Limb (tissue), 2 donors: Measurements from ENCODE around the gene SERPINB13.
"Not testable (repeated sequence)": the region's sequence is repeated elsewhere in the genome, so short reads cannot be mapped to it uniquely, and the experiment has no call there.

Source experiments
- DNase-seq, 2 donors: peaks; one replicate each; pipeline ENCODE4 v3.0.0-alpha.2; 2016; ENCODE audit errors: extremely low spot score in 2 of 2

Gene SERPINB13

DNA sequence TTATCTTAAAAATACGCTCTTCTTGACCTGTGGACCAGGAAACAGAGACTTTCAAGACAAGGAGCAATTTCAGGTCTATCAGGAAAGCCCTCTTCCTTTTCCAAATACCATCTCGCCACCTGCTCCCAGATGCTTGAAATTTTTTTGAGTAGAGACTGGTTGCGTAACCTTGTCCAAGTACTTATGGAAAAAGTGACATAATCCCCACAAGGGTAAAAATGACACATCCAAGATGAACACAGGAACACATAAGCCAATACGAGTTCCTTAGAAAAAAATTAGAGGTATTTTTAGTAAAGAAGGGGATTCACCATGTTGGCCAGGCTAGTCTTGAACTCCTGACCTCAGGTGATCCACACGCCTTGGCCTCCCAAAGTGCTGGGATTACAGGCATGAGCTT, 1.8 kb downstream of the SERPINB13 start:
- DNase-seq: no peak

DNA sequence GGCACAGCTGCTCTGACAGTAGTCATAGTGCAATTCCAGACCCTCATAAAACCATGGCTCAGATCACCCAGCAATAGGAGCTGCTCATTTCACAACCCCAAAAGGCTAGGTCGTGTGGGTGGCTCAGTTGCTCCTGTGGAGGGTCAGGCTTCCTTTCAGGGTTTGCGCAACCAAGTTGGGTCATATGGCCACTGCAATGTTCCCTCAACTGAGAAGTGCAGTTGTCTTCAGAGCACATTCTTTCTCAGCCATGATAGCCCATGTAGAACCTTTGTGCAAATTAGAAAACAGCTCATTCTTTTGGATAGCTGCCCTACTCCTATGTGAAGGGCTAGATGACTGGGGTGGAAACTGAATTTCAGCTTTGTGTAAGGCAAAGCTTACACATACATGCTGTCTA, 3.2 kb downstream of the SERPINB13 start:
- no peak for DNase-seq

DNA sequence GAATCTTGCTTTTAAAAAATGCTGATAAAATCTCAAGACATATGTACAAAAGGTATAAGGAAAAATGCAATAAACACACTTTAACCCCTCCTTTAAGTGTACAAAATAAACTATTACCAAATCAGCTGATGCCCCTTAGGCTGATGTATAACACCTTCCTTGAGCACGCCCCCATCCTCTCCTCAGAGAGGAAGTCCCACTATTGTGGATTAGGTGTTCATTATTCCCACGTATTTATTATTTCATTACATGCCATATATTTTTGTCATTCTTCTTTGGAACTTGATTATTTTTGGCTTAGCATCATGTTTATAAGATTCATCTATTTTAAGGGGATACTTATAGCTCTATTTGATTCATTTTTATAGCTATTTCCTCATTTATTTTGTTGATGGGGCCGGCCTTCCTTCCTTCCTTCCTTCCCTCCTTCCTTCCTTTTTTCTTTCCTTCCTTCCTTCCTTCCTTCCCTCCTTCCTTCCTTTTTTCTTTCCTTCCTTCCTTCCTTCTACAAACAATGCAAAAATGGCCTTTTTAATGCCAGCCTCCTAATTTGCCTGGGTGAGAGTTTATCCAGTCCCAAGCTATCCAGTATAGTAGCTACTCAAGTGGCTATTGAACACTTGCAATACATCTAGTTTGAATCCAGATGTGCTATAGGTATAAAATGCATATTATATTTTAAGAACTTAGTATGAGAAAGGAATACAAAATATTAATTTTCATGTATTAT, 4.0 kb downstream of the SERPINB13 start:
- no peak for DNase-seq

GRCh38 chr18:63591725-63592124, 4.6 kb downstream of the SERPINB13 start:
- no peak for DNase-seq

DNA sequence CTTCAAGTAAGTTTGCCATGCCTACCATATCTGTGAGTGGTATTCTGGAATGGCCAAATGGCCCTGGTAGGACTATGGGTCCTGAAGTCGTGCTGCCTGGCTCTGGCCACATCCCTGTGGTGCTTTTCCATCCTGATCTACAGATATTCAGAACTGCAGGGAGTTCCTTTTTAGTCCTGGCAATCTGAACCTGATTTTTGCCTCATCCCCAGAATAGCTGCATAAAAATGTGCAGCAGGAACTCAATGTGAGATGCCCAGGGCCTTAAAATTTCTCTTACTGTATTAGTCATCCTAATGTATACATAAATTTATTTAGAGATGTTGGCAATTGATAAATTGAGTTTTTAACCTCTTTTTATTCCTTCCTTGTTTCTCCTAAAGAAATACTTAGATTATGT, 5.3 kb downstream of the SERPINB13 start:
- no peak for DNase-seq

DNA sequence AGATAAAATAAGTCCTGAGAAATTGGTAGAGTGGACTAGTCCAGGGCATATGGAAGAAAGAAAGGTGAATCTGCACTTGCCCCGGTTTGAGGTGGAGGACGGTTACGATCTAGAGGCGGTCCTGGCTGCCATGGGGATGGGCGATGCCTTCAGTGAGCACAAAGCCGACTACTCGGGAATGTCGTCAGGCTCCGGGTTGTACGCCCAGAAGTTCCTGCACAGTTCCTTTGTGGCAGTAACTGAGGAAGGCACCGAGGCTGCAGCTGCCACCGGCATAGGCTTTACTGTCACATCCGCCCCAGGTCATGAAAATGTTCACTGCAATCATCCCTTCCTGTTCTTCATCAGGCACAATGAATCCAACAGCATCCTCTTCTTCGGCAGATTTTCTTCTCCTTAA, 9.8 kb downstream of the SERPINB13 start:
- no peak for DNase-seq

DNA sequence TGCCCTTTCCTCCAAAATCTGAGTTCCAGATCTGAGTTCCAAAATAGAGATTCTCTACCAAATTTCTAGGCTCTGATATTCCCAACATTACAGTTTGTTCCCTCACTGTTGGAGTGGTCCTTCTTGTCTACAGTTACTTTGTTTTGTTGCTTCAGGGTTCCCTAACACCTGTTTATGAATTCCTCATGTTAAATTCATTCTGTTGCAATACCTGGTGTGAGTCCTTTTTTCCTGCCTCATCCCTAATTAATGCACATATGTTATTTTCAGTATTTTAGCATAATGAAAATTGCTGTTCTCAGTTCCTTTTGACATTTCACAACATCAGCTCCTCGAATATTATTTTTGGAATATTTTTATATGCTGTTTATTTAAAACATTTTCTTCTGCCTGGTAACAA, 16.2 kb downstream of the SERPINB13 start:
- DNase-seq: no peak

GRCh38 chr18:63603772-63604171, 16.6 kb downstream of the SERPINB13 start:
- DNase-seq: no peak

- no peak for DNase-seq
Observed at GRCh38 chr18:63604791-63605567, 17.8 kb downstream of the SERPINB13 start.

DNA sequence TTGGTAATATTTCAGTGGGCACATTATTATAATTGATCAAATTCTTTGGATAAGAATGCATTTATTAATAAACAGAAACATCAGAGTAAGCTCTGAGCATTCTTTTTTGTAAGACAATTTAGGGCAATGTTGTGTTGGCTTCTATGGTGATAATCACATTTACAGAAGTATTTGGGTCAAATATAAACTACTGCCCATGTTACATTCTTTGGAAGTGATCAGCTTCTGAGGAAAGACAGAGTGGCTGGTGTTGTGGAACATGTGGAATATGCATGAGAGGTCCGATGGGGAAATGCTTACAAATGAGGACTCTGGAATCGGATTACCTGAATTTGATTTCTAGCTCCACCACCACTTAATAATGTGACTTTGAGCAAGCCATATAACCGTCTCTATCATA, 19.4 kb downstream of the SERPINB13 start:
- DNase-seq: no peak

DNA sequence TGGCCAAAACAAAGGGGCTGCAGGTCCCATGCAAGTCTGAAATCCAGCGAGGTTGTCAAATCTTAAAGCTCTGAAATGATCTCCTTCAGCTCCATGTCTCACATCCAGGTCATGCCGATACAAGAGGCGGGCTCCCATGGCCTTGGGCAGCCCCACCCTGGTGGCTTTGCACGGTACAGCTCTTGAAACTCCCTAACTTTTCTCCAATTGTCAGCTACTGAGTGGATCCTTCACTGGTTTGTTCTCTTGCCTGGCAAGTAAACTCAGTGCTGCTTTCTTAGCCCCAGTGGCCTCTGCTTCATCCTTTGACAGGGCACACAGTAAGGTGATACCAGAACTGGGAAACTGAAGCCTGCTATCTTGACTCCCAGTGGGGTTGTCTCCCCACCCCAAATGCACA, 26.3 kb downstream of the SERPINB13 start:
- DNase-seq: no peak

- DNase-seq: no peak
Observed at GRCh38 chr18:63617049-63617914, 30.1 kb downstream of the SERPINB13 start.

DNA sequence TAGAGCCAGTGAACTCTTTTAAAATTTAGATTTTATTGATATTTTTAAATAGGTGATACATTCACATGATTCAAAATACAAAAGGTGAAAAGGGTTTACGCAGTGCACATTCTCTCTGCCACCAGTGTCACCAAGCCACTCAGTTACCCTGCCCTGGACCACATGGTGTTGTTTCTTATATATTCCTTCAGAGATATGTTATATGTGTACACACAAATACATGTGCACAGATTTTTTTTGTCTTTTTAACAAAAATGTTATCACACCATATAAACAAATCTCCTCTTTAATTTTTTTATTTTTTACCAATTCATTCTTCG, 30.7 kb downstream of the SERPINB13 start:
- DNase-seq: no peak

- no peak for DNase-seq
Observed at GRCh38 chr18:63619661-63620060, 32.5 kb downstream of the SERPINB13 start.

GRCh38 chr18:63624863-63625262, 37.7 kb downstream of the SERPINB13 start:
- no peak for DNase-seq

GRCh38 chr18:63626431-63626830, 39.3 kb downstream of the SERPINB13 start:
- no peak for DNase-seq

DNA sequence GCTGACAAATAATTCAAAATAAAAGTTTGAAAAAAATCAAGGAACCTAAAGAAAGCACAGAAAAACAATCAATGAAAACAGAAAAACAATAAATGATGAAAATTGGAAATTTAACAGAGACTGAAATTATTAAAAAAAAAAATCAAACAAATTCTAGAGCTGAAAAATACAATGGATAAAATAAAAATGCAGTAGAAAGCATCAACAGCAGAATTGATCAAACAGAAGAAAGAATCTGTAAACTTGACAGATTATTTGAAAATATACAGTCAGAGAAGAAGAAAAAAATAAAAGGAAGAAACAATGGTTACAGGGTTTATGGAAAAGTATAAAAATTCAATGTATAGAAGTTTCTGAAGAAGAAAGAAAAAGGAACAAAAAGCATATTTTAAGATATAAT, 40.7 kb downstream of the SERPINB13 start:
- DNase-seq: no peak

DNA sequence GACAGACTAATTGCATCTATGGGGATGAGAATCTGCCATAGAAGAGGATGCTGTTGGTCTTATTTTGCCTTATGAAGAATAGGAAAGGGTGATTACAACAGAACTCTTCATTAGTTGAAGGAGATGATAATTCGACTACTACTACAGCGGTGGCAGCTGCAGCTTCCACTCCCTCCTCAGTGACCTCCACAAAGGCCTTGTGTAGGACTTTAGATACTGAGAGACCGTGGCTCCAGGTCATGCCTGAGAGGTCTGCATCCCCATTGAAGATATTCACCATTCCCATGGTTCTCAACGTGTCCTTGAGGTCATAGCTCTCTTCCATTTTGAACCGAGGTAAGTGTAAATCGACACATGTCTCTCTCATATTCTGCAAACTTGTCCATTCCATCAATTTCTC, 50.6 kb downstream of the SERPINB13 start:
- DNase-seq: no peak

DNA sequence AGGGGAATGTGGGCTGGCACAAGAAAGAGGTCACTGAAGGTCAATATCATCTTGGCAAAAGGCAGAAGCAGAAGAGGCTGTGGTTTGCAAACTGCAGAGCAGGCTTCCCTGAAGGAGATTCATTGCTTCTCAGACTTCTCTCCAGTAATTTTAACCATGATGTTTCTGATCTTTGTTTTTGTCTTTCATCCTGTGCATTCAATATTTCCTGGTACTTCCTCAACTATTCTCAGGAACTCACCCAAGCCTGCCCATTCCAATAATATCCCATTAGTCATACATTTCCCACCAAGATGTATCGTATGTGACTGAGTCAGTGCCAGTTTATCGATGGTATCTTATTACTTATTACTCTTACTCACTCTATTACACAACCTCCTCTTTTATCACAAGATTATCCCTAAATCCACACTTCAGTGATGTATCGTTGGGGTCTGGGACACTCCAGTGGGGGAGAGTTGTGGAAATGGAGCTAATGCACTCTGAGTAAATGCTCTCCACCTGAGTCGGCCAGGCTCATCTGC, 54.1 kb downstream of the SERPINB13 start:
- DNase-seq: not testable (repeated sequence)

- not testable (repeated sequence) for DNase-seq
Observed at GRCh38 chr18:63642668-63643356, 55.7 kb downstream of the SERPINB13 start.

- DNase-seq: not testable (repeated sequence)
Observed at GRCh38 chr18:63644142-63644541, 57.0 kb downstream of the SERPINB13 start, which contains the start of gene SERPINB4. Gene SERPINB4, minus strand, starts transcription at chr18:63644256. Its CDS starts 679 bp downstream, at chr18:63643577.
